Erythroblast (primary cell): ENCODE results near the gene COL4A2.

Experiments
- GATA1 ChIP-seq: IDR thresholded peaks from 2 replicates; pipeline ENCODE4 v1.6.1; 2011; ENCODE audit warnings: low read depth, mild to moderate bottlenecking, control low read depth, low read length, moderate library complexity
- POLR2A ChIP-seq: IDR thresholded peaks from 2 replicates; pipeline ENCODE4 v1.6.1; 2011; ENCODE audit warnings: mild to moderate bottlenecking, low read length

DNA sequence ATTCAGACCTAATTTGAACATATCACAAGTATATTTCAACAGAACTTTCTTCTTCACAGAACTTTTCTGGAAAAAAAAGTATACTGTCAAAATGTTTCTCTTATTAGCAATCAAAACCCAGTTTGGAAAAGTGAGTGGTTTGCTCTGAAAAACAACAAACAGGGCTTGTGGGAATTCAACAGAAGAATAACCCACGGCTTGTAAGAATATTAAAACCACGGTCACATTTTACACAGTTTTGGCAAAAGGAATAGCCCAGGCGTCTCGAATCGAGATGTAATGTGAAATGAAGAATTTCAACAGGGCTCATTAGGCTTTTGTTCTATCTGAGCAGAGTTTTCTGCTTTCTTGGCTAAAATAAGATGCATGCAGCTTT is 70.7 kb downstream of the COL4A2 start:
- TF ChIP-seq POLR2A (no peak), GATA1 (no peak)
